ELF-1 (cell line): ENCODE measurements around the gene TIE1.

ENCODE experiments used
- DNase-seq: peaks from one replicate; pipeline ENCODE4 v3.0.0-alpha.2; 2016; ENCODE audit warnings: low read depth, low spot score

TIE1 gene

DNA sequence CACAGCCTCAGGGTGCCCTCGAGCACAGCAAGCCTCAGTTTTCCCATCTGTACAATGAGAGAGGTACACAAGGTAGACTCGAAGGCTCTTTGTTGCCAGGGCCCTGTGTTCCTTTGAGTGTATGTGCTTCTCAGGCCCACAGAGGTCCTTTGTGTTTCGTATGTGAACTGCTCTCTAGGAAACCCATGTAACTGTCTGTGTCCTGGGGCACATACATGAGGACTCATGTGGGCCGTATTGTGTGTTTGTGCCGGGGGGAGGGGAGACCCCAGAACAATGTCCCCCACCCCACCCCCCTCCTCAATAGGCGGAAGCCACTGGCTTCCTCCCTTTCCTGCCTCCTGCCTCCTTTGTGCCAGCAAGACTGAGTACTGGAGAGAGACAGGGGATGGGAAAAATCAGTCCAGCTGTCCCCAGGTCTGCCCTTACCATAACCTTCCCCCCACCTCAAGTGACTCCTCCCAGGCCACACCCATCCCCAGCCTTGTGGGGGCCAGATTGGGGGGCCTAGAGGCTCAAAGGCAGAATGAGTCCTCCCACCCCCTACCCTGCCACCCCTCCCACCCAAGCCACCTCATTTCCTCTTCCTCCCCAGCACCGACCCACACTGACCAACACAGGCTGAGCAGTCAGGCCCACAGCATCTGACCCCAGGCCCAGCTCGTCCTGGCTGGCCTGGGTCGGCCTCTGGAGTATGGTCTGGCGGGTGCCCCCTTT lies at the start of gene TIE1:
TIE1 (plus strand) TSS at position 605 of the 717 bp plus-strand sequence; CDS start at position 695, 90 bp downstream.
- no peak for DNase-seq

DNA sequence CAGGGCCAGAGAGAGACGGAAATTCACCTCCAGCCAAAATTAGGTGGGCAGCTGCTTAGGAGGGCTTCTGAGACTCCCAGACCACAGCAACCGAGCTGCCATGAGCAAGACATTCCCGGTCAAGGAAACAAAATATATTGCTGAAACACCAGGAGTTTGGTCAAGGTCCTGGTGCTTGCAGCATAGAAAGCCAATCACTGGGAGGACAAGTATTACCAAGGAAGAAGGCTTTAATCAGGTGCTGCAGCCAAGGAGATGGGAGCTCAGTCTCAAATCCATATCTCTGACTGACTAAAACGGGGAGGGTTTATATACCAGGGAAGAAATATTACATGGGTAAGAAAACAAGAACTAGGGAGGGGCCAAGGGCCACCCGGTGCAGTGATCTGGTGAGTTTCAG lies 49.8 kb upstream of the TIE1 start:
- DNase-seq, result no peak

DNA sequence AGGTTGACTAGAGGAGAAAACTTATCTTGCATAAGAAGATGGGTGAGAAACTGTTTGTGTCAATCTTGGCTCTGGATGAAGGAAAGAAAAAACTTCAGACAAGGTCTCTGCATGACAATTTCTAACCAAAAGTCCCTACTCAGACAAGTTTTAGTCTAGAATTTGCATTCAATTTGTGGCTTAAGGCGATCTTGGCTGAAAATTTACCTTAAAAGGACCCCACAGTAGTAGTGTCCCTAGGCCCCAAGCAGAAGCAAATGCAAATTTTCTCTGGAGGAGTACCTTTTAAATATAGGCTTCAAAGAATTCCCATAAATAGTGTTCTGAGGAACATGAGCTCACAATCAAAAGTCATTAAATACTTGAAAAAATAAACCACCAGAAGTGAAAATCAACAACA lies 48.6 kb upstream of the TIE1 start:
- no peak for DNase-seq

DNA sequence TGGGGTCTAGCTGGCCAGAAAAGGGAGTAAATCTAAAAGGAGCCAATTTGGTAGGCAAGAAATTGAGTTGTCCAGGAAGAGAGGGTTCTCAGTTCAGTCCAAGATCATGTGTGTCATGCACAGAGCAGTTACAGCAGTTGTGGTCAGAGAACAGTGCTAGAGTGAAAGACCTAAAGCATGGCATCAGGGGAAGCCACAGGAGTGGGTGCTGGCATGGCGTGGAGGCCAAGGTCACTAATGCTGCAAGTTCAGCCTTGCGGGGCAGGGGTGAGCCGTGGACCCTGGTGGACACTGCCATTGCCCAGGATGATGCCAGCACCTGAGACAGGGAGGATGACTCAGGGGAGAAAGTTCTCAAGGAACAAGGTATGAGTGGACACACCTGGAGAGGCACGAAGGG lies 47.6 kb upstream of the TIE1 start:
- no peak for DNase-seq

DNA sequence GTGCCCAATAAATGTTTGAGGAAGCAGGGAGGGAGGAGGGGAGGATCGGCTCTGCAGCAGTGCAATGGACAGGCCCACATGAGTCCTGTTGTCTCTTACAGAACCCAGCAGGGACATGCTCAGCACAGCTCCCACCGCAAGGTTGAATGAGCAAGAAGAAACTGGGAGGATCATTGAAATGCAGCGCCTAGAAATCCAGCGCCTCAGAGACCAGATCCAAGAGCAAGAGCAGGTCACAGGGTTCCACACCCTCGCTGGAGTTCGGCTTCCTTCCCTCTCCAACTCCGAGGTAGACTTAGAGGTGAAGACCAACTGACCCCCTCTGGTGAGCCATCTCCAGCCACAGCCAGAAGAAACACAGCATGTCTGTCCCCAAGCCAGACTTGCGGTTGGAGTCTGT lies 46.9 kb upstream of the TIE1 start:
- no peak for DNase-seq

DNA sequence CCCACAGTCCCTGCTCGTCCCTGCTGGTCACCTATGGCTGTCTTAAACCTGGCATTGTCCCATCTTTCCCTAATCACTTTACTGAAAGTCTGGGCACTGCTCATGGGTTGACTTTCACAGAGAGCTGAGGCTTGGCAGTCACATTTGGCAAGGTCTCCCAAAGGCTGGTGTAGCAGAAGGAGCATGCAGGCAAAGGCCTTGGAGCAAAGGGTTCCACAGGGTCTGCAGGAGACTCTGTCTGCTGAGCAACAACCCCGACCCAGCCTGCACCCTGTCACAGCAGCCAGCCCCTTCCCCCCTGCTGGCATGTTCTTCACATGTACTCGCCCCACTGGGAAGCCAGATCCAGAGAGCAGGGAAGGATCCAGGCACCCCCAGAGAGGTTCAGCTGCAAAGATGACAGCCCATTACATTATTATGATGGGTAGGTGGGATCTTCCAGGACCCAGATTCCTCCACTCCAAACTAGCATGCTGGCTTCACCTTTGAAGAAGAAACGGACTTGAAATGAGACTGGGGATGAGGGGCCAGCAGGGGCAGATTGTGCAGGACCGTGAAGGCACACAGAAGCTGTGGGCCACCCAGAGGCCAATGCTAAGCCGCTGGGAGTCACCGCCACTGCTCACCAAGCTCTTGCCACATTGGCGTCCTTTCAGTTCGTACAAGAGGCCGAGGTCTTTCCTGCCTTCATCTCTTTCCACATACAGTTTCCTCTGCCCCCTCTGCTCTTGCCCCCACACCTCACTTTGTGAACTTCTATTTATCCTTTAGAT lies 45.2 kb upstream of the TIE1 start:
- DNase-seq, result no peak

DNA sequence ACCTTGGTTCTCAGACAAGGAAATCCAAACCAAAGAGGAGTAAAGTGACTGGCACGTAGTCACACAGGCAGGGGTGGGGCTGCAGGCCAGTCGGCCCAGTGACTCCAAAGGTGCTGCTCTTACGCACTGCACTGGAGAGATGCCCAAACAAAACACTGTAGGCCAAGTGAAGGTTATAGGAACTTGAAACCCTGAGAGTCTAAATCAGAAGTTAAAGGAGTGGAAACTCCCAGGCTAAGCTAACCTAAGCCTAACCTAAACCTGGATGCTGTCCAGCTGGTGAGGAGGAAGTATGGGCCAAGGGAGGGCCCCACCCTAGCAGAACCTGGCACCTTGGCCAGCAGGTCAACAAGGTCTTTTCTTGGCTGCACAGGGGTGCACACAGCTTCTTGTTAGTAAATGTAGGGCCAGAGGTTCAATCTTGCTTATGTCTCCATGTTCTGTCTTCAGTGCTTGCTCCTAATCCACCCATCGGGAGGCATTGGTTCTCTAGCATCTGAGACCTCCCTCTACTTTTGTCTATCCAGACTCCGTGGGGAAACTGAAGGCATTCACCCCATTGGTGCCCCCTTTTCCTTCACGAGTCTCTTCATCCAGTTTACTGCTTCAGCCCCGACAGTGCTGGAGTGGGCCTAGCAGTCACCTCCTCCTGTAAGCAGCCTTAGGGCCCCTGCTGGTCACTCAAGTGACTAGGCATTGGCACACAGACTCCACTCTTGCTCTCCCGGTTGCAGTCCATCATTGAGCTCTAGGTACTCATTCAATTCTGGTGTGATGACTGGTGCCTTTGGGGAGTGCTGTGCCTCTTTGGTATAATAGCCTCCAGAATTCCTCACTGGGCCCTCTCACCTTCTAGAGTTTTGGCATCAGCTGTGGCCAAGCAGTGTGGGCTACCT lies 43.9 kb upstream of the TIE1 start:
- no peak for DNase-seq

DNA sequence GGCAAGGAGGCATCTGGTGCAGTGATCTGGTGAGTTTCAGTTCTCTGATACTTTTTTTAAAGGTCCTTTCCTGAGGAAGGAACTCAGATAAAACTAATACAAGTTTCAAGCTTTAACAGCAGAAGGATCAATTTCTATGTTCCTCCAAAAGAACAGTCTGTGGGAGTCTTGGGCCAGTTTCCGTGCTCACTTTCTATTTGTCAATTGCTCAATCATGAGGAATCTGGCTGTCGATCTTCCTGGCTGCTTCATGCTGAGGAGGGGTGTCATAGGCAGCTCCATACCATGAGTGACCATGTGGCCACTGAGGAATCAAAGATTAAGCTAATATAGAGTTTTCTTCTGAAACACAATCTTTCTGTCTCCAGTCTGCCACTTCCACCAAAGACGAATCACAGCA lies 42.4 kb upstream of the TIE1 start:
- no peak for DNase-seq

DNA sequence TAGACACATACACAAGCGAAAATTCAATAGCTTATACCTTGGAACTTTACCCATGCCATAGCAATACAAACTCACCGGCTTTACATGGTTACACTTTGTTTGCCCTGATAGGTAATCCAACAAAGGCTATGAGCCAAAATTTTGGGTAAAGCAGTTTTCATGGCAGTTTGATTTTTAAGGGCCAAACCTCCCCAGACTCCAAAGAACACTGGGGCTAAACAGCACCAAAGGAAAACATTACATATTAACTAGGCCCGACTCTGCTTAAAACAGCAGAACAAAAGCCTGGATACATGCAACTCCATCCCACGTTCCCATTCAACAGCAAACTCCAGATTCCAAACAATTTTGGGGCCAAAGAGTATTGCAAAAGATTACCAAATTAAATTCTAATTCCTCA lies 35.4 kb upstream of the TIE1 start:
- DNase-seq, result no peak

DNA sequence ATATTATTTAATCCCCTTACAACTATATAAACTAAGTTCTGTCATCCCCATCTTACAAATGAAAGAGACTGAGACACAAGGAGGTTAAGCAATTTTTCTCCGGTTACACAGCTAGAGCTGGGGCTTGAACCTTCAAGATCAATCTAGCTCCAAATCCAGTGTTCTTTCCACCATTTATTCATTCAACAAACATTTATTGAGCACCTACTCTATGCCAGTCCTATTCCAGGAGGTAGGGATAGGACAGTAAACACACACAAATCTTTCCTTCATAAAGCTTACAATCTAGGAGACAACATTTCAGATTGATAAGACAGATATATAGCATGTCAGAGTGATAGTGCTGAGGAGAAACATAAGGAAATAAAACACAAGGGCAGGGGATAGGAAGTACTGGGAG lies 33.9 kb upstream of the TIE1 start:
- no peak for DNase-seq

DNA sequence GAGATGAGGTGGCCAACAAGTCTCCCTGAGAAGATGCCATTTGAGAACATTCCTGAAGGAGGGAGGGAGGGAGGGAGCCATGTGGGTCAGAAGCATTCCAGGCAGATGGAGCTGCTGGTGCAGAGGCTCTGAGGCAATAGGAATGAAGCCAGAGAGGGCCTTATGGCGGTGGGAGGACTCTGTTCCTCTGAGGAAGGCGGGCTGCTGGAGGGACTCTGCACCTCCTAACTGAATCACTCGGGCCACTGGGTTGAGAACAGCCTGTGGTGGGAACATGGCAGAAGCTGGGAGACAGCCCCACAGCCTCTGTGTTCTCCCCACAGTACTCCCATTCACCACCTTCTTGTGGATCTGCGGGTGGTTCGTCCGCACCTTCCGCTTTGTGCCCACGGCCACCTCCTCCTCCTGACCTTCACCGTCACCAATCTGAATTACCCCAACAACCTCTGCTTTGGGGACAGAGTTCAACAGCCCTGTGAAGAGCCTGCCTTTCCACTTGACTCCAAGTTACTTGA lies 33.4 kb upstream of the TIE1 start:
- no peak for DNase-seq

DNA sequence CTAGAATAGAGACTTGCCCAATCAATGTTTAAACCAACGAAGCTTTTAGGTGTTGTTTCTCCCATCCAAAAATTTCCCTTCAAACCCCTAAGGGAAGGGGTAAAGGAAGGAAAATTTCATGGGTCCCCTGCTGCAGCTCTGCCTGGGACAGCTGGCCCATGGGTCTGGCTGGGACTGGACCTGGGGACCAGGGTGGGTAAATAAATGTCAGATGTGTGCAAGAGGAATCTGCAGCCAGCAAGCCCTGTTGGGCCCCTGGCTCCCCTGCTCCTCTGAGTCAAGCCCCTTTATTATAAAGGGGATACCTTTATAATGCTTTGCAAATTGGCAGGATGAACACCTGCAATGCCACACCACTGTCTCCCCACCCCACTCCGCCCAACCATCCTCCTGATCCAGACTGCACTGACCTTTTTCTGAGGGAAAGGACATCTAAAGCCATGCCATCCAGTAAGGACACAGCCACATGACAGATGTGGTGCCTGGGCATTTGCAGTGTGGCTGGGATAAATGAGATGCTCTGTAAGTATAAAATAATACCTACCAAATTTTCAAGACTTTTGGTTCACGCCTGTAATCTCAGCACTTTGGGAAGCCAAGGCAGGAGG lies 32.9 kb upstream of the TIE1 start:
- no peak for DNase-seq

DNA sequence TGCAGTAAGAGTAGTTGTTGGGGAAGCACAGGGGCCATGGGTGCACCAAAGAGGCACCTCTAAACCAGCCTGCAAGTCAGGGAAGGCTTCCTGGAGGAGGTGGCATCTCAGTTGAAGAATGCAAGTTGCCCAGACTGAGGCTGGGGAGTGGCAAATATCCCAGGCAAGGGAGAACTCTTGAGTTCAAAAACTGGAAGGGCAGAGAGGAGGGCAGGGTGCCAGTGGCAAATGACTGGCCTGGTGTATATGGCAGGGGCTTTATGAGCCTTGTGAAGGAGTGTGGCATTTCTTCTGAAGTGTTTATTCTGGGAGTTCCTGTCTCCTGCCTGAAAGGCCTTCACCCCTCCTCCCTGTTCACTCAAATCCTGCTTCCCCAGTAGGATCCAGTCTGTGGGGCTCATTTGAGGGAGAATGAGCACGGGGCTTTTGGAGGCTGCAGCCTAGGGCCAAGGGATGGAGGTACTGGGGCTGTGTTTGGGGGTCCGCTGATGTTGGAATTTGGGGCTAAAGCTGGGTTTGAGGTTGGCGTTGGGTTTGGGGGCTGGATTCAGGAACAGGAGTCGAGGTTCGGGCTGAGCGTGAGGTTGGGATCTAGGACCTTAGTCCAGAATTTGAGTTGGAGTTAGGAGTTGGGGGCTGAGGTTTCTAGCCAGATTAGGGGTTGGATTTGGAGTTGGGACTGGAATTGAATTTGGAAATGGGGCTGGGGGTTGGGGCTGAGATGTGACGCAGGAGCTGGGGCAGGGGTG lies 31.0 kb upstream of the TIE1 start, which contains the start of gene TMEM125:
TMEM125 (plus strand) TSS at position 357 of the 749 bp plus-strand sequence. CDS start 2,740 bp downstream, outside the sequence.
- no peak for DNase-seq

DNA sequence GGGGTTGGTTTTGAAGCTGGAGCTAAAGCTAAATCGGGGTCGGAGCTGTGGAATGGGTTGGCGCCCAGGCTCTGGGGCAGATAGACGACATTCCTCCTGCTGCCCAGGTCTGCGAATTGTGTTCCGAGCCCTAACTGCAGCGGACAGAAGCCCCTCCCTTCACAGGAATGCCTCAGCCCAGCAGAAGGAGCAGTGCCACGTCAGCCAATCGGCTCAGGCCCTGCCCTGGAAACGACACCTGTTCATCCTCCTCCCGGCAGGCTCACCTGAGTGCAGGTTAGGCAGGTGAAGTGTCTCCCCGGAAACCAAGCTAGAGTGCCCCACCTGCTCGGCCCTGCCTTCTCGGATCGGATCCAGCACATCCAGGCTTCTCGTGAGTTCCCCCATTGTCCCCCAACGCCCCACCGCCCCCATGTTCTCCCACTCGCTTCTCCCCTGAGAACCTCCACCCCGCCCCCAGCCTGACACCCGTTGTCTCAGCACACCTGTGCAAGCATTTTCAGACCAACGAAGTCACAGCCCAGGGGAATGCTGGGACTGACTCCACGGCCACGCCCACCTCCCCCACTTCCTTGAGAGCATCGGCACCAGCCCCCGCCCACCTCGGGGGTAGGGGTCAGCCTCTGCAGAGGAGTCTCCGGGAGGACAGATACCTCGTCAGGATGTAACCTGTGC lies 30.2 kb upstream of the TIE1 start:
- peak; percentile 89 for DNase-seq

DNA sequence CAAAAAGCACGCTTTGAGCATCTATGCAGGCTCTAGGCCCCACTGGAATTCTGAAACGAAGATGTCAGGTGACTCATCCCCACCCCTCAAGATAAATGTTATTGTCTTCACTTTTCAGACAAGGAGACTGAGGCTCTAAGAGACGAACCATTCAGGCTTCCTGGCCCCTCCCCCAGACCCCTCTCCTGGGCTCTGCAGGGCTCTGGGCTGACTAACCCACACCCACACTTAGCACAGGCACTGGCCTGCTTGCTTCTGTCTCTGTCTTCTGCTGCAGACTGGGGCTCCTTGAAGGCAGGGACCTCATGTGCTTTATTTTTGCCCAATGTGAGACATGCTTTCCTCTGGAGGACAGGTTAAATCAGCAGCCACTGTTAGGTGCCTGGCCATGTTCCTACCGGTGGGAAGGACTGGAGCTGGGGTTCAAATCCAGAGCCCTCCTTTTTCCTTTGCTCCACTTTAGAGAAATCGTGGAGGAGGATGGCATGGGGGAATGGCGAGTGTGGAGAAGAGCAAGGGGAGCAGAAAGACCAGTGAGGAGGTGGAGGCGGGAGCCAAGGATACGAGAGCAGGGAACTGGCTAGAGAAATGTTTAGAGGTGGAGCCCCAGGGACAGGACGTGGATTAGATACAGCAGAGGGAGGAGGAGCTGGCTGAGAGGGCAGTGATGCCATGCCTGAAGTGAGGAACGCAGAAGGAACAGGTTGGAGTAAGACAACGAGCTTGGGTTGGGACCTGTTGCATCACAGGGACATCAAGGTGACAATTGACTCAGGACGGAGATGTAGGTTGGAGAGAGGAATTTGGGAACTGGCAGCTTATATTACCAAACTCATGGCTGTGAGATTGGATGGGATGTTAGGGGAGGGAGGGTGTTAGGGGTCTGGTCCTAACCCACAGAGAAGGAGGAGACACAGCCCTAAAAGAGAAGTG lies 29.3 kb upstream of the TIE1 start:
- DNase-seq, result peak; percentile 20

DNA sequence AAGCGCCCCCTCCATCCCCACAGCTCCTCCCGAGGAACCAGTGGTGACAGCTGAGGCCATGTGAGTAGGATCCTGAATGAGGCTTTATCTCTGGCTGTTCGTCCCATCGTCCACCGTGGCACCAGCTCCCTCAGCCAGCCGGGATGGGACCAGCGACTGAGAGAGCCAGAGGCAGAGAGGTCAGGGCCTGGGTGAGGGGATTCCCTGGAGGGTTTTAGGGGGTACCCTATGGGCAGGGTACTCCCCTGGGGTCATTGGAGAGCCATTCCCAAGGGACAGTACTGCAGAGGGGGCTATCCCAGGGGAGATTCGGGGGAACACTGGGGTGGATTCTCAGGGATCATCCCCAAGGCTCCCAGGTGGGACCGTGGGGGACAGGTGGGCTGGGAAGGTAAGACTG lies 28.6 kb upstream of the TIE1 start:
- no peak for DNase-seq

DNA sequence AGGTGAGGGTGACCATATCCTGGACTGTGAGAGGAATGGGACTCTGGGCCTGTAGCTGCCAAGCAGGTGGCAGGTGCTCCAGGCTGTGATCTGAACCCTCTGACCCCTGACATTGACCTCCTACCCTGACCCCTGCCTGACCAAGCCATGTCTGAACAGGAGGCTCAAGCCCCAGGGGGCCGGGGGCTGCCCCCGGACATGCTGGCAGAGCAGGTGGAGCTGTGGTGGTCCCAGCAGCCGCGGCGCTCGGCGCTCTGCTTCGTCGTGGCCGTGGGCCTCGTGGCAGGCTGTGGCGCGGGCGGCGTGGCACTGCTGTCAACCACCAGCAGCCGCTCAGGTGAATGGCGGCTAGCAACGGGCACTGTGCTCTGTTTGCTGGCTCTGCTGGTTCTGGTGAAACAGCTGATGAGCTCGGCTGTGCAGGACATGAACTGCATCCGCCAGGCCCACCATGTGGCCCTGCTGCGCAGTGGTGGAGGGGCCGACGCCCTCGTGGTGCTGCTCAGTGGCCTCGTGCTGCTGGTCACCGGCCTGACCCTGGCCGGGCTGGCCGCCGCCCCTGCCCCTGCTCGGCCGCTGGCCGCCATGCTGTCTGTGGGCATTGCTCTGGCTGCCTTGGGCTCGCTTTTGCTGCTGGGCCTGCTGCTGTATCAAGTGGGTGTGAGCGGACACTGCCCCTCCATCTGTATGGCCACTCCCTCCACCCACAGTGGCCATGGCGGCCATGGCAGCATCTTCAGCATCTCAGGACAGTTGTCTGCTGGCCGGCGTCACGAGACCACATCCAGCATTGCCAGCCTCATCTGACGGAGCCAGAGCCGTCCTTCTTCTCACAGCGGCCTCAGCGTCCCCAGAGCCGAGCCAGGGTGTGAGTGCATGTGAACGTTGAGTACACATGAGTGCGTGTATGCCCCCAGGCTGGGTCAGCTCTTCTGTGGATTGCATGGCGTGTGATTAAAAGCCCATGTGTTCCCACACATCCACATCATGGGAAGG lies 27.9 kb upstream of the TIE1 start:
- no peak for DNase-seq

DNA sequence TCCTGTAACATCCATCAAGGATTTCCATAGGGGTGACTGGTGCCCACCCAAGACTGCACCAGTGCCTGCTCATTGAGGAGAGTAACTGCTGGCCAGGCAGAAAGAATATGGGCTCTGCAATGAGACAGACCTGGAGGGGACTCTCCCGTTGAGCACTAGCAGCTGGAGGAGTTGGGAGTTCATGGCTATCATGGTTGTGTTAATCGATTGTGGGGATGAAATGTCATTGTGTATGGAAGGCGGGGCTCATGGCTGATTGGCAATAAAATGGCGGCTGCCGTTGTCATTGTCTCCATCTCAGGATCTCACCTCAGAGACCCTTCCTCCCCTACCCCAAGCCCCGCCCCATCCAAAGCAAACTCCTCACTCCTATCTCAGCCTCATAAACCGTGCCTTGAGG lies 27.1 kb upstream of the TIE1 start:
- DNase-seq, result no peak
